Measurements from ENCODE around the gene GXYLT2.
A peak's percentile ranks its signal among the peaks of the same experiment; 100 is the strongest.

Gene GXYLT2

DNA sequence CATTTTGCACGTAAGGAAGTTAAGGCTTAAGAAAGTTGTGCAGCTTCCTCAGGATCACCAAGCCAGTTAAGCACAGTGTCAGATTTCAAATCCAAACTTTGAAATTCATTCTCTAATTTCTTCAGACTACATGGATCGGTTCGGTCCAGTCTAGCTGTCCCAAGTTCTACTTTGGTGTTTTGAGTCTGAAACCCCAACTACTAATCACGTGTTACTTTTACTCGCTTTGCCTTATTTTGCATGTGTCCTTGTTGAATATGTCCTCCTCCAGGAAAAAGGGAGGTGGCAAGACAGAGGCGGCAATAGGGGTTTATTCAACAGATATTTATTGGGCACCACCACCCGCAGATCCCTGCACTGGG, 522 bp upstream of the GXYLT2 start:
- TF ChIP-seq, protein P1, sequence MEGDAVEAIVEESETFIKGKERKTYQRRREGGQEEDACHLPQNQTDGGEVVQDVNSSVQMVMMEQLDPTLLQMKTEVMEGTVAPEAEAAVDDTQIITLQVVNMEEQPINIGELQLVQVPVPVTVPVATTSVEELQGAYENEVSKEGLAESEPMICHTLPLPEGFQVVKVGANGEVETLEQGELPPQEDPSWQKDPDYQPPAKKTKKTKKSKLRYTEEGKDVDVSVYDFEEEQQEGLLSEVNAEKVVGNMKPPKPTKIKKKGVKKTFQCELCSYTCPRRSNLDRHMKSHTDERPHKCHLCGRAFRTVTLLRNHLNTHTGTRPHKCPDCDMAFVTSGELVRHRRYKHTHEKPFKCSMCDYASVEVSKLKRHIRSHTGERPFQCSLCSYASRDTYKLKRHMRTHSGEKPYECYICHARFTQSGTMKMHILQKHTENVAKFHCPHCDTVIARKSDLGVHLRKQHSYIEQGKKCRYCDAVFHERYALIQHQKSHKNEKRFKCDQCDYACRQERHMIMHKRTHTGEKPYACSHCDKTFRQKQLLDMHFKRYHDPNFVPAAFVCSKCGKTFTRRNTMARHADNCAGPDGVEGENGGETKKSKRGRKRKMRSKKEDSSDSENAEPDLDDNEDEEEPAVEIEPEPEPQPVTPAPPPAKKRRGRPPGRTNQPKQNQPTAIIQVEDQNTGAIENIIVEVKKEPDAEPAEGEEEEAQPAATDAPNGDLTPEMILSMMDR (conservative IDR thresholded peaks at IDR 0.05; ENCODE audit: low read depth), result no peak
- ChIA-PET POLR2A (ENCODE audit: low non-redundant PET) (no interaction called here), CTCF (no interaction called here)
- no peak overlapping the region for H3K27ac ChIP-seq
- DNase-seq (ENCODE audit: low spot score), result no peak

DNA sequence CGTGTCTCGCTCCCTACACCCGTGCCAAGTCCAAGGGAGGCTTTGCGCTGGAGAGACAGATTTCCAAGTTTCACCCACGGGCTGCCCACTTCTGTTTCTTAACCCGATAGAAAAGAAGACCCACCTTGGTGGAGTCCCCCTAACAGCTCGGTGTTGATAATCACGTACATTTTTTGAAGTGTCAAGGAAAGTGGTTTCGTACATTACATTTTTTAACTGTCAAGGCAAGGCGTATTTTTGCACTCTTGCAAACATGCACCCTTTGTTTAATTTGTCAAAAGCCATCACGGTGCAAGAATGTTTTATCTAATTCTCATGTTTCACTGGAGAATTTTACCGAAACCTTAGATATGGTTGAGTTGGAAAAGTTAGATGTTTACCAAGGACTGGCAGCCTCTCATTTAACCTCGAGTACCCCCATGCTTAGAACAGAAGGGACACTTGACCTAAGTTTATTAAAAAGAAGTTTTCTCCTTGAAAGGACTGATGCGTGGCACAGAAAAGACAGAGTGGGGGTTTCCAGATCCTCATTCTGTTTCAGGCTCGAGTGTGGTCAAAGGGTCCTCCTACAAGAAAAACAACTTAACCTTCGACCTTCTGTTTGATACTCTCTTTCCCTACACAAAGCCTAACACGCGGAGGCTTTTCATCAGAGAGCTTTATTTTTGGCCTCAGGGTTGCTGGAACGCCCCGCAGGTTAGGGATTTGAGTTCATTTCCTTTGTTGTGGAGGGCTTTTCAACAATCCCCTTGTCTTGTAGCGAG, 882 bp downstream of the GXYLT2 start:
- ChIA-PET CTCF (interaction anchor here (0.7 kb wide), 1 partner anchor 217 kb away, joined by 4 read pairs; no protein-coding TSS in a partner anchor), POLR2A (ENCODE audit: low non-redundant PET) (no interaction called here)
- DNase-seq (ENCODE audit: low spot score), result no peak
- peak overlapping the region; percentile 67 for H3K27ac ChIP-seq
- TF ChIP-seq, protein P1 (conservative IDR thresholded peaks at IDR 0.05; ENCODE audit: low read depth), result peak; percentile 27; the same call in 1 of the 2 replicates

DNA sequence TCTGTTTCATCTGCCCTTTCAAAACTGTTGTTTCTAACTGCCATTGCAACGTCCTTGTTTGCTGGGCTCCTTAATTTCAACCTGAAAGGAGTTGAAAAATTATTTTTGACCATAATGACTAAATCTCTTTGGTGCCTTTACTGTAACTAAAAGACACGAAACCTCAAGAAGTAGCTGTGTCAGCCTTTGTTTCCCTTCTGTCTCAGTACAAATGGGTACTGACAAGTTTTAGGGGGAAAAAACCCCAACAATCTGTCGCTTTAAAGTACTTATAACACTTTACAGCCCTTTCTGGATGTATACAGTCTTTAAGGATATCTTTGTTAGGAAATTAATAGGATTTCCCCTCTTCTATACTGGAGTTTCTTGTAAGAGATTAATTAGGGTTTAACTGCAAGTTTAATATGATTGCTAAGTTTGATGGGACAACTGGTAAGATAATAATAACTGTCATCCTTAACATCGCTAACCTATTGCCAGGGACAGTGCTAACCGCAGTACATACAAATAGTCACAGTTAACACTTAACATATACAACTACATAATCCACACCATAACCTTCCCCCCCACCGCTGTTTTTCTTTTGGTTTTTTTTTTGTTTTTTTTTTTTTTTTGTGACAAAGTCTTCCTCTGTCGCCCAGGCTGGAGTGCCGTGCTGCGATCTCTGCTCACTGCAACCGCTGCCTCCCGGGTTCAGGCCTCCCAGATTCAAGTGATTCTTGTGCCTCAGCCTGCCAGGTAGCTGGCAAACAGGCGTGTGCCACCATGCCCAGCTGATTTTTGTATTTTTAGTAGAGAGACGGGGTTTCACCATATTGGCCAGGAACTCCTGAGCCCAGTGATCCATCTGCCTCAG, 1.7 kb downstream of the GXYLT2 start:
- POLR2A ChIA-PET (ENCODE audit: low non-redundant PET), result no interaction called here

DNA sequence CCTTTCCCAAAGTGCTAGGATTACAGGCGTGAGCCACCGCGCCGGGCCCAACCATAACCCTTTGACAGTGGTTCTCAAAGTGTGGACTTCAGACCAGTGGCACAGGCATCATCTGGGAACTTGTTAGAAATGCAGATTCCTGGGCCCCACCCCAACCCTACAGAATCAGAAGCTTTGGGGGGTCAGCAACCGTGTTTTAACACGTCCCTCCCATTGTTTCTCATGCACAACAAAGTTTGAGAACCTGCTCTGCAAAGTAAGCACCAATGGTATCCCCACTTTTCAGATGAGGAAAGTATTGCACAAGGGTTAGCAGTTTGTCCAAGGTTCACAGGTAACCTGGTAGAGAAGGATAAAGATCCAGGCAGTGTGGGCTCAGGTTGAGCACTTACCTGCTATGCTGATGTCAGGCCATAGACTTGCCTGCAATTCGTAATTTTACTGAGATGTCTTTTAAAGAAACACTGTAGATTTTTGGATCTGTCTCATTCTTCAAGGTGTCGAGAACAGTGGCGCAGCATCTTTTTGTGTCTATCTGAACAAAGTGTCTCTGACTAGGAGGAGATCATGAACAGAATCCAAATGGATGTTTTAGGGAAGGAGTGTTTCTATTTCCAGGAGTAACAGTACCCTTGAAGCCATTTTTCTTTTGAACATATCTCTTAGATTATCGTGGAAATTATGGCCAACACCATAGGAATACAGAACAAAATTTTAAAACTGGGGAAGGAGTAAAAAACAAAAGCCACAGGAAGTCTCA, 2.5 kb downstream of the GXYLT2 start:
- ChIA-PET POLR2A (ENCODE audit: low non-redundant PET) (no interaction called here), CTCF (interaction anchor here (0.7 kb wide), 1 partner anchor 147 kb away, joined by 3 read pairs; no protein-coding TSS in a partner anchor)
- TF ChIP-seq, protein P1 (conservative IDR thresholded peaks at IDR 0.05; ENCODE audit: low read depth), result no peak
- H3K27ac ChIP-seq, result no peak overlapping the region
- DNase-seq (ENCODE audit: low spot score), result no peak

More for the DNA sequence above, 1.7 kb downstream of the GXYLT2 start:
- no peak for DNase-seq (ENCODE audit: low spot score)
- TF ChIP-seq, protein P1 (conservative IDR thresholded peaks at IDR 0.05; ENCODE audit: low read depth), result no peak
- CTCF ChIA-PET, result interaction anchor here (0.7 kb wide), 1 partner anchor 147 kb away, joined by 3 read pairs; no protein-coding TSS in a partner anchor
- H3K27ac ChIP-seq, result no peak overlapping the region

DNA sequence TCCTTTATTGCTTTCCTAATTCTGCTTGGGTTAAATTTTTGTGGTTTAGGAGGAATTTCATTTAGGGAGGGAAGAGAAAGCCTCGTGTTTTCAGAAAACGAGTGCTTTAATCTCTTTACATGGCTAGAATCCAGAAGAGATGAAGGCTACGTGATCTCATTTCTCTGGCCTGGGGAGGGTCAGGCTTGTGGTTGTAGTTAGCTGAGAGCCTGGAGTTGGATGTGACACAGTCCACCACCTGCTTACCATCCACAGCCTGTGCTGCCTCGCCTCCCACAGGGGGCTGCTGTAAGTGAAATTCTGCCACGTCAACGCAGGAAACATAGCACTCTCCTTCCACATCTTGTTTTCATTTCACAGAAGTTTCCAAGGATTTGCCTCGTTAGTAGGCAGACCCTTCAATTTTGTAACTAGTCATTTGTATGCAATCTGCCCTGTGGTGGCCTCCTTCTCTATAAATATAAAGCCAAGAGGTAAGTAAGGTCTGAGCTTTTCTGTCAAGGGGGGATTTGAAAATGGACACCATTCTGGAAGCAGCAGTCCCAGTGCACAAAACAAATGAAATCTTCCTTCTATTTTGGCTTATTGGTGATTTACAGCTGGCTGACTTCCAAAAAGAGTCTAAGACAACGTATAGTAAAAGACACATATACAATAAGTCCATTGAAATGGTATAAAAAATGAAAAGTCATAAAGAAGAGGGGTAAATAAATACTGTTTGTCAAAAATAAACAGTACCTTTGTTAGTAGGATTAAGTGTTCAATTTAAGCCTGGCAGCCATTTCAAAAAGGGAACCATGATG, 3.4 kb downstream of the GXYLT2 start:
- TF ChIP-seq, protein P1 (conservative IDR thresholded peaks at IDR 0.05; ENCODE audit: low read depth), result no peak
- POLR2A ChIA-PET (ENCODE audit: low non-redundant PET), result no interaction called here
- H3K27ac ChIP-seq, result peak overlapping the region; percentile 76
- DNase-seq (ENCODE audit: low spot score), result no peak
- CTCF ChIA-PET, result no interaction called here

All from RWPE1 (cell line).